NCI-H82 (cell line): Measurements from ENCODE around the gene RGS14.
"Not testable (repeated sequence)": the region's sequence is repeated elsewhere in the genome, so short reads cannot be mapped to it uniquely, and the experiment has no call there.

Source experiments
- DNase-seq: peaks from one replicate; lab custom pipeline; 2025; lab: John Stamatoyannopoulos, UW

Gene RGS14

DNA sequence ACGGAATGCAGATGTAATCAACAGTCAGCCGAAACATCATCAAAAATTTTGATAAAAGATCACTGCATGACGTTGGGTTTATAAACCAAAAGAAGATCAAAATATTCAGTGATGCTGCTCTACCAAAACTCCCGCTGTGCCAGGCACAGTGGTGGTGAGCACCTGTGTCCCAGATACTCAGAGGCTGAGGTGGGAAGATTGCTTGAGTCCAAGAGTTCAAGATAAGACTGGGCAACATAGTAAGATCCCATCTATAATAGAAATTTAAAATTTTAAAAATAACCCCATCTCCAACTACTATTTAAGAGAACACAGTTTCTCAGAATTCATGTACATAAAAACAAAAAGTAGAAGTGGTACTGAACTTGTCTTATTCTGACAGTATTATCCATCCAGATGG is 10.0 kb upstream of the RGS14 start:
- DNase-seq: no peak

DNA sequence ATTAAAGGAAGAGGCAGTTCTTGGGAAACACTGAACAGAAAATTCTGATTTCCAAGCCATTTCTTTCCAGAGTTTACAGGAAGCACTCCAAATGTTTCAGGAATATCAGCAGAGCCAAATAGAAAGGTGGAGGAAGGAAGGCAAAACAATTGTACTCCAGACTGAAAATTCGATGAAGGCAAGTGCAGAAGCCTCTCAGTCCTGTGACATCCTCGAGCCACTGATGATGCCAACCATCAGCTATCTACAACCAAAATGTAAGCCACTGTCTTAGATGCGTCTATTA is 8.4 kb upstream of the RGS14 start:
- DNase-seq: no peak

GRCh38 chr5:177349762-177350161 is 8.0 kb upstream of the RGS14 start:
- DNase-seq: no peak

DNA sequence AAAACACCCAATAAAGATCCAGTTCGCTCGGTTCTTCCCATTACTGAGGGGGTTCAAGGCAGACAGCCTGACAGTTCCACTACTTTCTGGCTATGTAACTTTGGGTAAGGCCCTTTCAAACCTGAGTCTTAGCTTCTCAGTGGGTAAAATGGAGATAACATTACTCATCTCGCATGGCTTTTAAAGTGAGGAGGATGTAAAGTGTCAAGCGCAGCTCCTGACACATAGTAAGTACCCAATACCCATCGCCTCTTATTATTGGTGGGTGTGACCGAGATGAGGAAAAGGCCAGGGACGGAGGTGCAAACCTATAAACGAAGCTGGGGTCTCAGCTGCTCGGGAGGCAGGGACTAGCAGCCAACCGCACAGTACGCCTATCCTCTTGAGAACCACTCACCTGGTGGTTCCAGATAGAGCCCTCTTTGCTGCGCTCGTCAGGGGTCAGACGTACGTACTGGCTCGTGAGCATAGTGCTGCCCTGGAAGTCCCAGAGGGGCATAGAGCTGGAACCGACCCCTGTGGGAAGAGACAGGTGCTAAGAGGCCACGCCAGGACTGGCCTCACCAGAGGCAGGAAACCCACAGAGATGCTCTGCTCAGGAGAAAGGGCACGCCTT is 6.8 kb upstream of the RGS14 start:
- DNase-seq: no peak

DNA sequence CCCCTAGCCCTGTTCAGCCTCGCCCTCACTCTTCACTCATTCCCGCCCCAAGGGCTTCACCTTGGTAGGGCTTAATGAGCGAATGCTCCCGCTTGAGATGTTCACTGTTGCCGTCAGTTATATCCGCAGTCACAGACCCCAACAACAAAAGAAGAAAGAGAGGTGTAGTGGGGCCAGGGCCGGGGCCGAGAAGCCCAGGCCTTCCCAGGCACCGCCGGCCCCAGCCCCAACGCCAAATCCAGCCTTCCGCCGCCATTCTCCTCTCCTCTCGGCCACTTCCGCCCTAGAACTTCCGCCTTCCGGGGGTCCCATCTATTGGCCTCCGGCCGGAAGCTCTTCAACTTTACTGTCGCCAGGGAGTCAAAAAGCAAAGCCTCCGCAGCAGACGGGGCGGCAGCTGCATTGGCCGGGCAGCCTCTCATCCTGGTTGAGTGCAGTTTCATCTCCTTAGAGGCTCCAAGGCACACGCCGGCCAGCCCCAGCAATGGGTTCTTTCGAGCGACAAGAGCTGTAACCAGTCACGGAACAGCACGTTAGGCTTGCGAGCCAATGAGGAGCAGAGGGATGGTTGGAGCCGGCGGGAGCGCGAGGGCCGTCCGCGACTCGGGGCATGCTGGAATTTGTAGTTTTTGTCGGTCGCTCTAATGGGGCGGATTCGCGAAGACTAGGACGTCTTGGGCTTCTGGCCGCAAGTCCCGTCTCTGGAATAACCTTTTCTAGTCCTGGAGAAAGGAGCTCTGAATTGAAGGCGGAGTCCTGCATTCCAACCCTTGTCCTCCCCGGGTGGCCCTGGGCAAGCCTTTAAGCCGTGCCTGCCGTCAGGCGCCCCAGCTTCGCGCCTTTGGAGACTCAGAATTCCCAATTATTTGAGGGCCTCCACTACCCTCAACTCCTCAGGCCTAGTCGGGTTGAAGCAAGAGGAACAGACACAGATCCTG is 6.1 kb upstream of the RGS14 start, which contains the start of gene LMAN2:
LMAN2 (minus strand) TSS at position 277 of the 938 bp plus-strand sequence; CDS start at position 256, 21 bp downstream.
- peak; percentile 97 for DNase-seq

DNA sequence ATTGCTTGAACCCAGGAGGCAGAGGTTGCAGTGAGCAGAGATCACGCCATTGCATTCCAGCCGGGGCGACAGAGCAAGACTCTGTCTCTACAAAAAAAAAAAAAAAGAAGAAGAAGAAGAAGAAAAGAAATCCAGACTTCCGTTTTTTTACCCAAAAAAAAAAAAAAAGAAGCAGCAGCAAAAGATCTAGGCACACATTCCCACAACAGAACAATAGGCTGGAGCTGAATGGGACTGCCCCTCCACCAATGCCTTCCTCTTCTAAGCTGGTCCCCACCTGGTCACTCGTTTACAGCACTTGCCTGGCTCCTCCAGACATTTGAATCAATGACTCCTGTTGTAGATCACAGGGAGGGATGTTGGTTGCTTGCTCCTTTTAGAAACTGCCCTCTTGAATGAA is 4.6 kb upstream of the RGS14 start:
- DNase-seq: no peak

- no peak for DNase-seq
Observed at GRCh38 chr5:177354256-177354655, 3.5 kb upstream of the RGS14 start.

DNA sequence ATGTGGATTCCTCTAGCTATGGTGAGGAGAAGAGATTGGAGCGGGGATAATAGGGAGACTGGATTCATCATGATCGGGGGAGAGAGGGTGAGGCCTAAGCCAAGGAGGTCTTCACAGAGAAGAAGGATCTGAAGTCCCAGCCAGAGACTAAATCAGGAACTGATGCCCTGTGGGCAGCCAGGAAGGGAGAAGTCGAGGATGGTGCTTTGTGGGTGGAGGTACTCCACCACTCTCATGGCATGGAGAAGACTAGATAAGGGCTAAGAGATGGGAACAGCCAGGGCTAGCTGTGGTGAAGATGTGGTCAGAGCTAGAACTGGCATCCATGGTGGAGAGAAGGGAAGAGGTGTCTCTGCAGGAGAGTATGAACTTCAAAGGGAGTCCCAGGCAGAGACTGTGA is 3.0 kb upstream of the RGS14 start:
- no peak for DNase-seq

DNA sequence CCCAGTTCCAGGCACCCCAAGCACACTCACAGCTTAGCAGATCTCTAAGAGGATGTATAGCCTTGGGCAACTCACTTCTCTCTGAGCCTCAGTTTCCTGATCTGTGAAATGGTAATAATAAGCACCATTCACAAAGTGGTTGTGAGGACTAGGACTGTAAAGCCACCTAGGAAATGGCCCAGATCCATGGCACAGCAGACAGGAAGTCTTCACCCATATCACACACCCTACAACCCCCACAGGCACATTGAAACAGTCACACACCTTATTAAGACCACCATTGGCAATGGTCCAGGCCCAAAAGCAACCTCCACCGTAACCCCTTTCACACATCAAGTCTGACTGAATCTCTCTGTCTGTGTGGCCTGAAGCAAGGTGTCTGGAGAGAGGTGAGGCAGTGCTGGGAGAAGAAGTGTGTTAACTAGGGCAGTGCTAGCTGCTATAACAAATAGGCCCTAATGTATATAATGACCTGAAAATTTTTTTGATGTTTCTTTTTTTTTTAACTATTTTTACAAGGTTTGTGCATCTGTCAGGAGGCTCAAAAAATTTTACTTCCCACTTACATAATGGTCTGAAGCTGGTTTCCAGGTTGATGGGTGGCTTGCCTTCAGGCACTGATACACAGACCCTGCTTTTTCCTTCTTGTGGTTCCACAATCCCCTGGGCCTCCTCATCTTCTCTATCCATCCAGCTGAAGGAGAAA is 2.4 kb upstream of the RGS14 start:
- DNase-seq: no peak

- DNase-seq: no peak
Observed at GRCh38 chr5:177355868-177356168, 1.9 kb upstream of the RGS14 start.

DNA sequence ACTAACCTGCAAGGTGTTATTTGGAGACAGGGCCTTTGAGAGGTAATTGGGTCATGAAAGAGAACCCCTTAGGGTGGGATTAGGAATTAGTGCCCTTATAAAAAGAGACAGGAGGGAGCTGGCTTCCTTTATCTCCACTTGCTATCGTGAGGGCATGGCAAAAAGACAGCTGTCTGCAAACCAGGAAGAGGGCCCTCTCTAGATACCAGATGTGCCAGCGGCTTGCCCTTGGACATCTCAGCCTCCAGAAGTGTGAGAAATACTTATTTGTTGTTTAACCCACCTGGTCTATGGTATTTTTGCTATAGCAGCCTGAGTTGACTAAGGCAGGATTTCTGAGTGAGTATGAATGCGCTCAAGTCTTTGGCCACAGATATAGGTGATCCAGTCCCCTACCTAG is 978 bp upstream of the RGS14 start:
- no peak for DNase-seq

GRCh38 chr5:177357146-177357458 is 622 bp upstream of the RGS14 start:
- DNase-seq: no peak

DNA sequence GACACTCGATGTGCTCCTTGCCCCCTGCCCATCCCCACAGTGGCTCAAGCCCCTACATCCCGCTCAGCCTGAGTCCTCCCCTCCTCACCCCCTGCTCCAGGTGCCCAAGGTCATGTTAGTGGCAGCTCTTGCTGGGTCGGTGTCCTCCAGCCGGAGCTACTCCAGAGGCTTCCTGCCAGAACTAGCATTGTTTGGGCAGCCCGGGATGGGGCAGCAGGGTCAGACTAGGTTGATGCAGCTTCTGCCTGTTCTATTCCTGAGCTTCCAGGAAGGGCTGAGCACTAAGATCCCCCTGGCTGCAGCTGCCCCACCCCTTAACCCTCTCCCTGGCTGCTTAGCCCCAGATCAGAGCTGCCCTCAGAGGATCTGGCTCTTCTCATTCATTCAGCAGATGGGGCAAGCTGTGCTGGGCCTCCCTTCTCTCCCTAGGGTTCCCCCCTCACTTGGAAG is 671 bp downstream of the RGS14 start:
- no peak for DNase-seq

DNA sequence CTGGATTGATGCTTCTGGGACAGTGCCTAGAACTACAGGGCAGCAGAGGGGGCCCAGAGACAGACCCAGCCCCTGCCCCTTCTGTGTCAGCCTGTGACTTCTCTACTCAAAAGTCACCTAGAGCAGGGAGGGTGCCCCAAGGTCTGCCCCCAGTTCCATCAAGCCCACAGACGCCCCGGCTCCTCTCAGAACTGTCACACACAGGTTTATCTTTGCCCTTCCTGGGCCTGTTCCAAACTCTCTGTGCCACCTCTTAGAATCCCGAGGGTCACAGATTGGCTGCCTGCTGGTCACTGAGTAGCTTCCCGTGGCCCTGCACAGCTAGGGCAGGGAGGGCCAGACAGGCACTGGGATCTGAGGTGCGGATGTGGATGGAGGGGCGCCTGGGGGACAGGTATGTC is 1.7 kb downstream of the RGS14 start:
- DNase-seq: no peak

DNA sequence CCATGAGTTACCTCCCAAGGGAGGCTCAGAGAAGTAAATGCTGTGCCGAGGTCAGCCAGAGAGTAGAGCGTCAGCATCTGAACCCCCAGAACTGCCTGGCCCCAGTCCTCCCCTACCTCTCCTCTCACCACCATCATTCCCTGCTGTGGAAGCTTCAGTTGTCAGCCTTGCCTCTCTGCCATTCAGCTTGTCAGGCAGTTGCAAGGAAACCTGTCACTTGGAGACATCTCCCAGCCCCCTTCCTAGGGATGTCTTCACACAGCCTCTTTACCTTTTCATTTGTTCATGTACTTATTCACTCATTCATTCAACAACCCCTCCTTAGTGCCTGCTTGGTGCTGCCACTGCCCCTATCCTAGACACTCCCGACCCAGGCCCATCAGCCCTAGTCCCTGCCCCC is 2.1 kb downstream of the RGS14 start:
- no peak for DNase-seq

GRCh38 chr5:177360740-177361139 is 3.0 kb downstream of the RGS14 start:
- not testable (repeated sequence) for DNase-seq

DNA sequence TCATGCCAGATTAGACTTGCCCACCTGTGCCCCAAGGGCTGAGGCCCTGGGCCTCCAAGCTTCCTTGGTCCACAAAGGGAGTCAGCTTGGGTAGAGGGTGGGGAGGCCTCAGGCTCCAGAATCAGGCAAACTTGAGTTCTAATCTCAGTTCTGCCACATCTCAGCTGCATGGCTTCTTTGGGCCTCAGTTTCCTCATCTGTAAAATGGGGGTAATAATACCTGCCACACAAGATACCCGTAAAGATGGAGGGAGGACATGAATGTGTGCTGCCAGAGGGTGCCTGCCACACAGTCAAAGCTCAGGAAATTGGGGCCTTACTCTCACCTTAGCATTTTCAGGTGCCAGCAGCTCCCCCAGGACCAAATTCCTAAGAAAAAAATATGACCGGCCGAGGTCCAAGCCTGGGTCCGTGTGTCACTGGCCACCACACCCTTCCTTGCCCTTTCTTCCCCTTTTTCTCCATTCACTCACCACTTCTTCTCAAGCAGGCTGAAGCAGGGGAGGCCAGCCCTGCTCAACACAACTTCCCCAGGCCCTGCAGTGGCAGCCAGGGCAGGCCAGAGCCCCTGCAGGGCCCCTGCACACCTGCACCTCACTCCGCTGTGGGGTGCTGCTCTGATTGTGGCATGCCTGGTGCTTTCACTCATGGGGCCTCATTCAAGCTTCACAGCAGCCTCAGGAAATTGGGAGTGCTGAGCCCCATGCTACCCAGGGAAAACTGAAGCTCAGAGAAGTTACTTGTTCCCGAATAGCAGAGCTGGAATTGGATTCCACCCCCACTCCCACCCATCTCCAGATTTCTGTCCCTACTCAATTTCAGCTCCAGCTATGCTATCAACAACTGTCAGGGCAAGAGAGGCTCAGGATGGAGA is 3.9 kb downstream of the RGS14 start:
- DNase-seq: no peak

GRCh38 chr5:177362292-177362609 is 4.5 kb downstream of the RGS14 start:
- DNase-seq: no peak

- peak; percentile 65 for DNase-seq
Observed at GRCh38 chr5:177362610-177363507, 5.1 kb downstream of the RGS14 start.

DNA sequence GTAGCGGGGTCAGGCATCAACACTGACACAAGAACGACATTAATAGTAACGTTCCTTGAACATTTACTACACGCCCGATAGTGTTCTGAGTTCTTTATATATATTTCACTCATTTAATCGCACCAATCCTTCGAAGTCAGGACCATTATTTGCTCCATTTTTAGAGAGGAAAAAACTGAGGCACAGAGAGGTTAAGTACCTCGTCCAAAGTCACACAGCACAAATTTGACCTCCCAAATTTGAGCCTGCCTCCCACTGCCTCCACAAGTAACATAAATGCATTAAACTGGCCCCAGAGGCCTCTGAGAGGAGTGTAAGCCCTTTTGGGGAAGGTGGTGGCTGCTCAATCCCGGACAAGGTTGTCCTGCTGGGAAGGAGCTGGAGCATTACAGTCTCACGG is 5.8 kb downstream of the RGS14 start:
- no peak for DNase-seq

DNA sequence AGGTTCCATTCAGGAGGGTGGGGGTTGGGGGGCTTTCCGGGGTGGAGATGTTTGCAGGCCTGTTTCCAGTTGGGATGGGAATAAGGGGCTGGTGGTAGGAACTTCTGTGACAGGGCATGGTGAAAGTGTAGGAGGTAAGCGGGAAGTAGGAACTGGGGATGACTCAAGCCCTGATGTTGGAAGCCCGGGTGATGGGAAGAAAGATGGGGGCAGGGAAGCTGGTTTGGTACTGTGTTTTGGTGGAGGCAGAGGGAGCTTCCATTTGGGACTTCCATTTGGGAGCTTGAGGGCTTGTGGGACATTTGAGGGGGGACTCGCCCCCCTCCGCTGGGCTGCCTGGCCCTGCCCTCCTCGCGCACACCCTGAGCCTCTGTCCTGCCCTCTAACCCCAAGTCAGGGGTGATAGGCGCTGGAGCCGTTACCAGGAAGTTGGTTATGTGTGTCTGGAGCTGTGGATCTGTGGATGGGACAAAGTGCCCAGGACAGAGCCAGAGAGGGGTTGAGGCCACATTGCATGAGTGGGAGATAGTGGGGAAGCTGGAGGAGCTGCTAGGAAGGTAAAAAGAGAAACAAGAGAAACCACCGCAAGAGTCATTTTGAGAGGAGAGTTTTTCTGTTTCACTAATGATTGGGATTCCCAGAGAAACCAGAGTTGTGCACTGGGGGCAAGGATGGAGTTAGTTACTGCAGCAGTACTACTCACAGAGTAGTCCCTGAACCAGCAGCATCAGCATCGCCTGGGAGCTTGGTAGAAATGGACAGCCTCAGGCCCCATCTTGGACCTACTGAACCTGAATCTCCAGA is 6.6 kb downstream of the RGS14 start:
- DNase-seq: no peak
